Measurements from ENCODE around the gene PLEKHG4B. TPM values are rescaled to one million over a fixed set of nuclear protein-coding genes. Genes with fewer than 3 reads are reported as not detected.
"Not testable (repeated sequence)": the region's sequence is repeated elsewhere in the genome, so short reads cannot be mapped to it uniquely, and the experiment has no call there.

The PLEKHG4B gene
- total RNA-seq, 1 donor from 2014 or later, result 3.3 TPM

GRCh38 chr5:156411-157072 is 64.6 kb downstream of the PLEKHG4B start:
- DNase-seq, result no peak

GRCh38 chr5:157126-157715 is 65.3 kb downstream of the PLEKHG4B start:
- DNase-seq, result no peak

DNA sequence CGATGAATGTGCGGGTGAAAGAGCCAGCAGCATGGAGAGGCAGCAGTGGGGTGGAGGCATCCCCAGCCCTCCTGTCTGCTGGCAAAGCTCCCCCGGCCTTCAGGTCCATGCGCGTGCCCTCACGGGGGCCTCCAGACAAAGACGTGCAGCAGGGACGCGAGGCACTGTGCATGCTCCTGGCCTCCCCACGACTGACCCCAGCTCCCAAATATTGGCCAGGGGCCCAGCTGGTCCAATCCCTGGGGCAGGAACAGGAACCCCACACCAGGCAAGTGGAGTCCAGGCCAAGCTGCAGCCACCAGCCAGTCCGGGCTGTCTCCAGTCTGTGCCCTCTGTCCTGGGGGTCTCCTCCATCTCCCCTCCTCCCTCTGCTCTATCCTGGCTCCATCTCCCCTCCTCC is 65.8 kb downstream of the PLEKHG4B start:
- no peak for DNase-seq

DNA sequence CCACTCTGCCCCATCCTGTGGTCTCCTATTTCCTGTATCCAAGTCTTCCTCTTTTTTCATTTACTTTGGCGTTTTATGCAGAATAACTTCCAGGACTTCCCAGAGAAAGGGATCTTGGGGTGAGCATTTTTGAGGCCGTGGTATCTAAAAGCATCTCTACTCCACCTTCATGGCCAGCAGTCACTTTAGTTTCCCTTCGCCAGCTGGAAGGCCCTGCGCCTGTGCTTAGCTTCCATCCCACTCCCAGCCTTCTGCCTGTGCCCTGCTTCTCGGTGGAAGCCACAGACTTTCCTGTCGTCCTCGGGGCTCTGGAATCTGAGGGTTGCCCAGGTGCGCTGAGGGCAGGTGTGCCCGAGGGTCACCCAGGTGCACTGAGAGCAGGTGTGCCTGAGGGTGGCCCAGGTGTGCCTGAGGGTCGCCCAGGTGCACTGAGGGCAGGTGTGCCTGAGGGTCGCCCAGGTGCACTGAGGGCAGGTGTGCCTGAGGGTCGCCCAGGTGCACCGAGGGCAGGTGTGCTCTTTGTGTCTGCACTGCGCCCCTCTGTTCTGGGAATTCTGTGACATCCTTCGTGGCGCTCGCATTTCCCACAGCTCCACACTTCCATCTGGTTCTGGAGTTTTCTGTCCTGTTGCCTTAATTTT is 67.0 kb downstream of the PLEKHG4B start:
- DNase-seq, result no peak

DNA sequence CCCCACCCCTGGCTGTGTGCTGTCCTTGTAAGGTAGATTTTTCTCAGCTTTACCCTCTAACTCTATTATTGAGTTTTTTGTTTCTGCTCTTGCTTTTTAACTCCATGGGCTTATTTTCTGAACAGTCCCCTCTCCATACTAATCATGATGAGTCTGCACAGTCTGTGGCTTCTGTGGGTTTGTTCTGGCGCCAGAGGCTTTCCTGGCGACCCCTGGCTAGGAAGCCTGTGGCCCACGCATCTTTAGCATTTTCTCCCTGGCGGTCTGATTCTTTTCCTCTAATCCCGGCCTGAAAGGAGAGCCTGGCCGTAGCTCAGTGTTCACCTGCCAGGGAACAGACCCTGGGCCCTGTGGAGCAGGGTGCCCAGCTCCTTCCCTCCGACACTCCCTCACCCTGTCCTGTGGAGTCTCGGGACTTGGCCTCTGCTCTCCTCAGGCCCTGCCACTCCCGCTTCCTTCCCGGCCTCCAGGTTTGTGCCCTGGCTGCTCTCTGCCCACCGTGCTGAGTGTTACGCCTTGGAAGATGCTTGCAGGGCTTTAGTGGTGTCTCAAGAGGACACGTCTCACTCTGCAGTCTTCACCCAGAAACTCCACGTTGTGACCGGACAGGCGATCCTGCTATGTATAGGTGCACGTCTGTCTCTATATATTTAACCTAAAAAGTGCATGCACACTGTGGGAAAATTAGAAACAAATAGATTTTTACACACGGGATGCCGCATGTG is 67.6 kb downstream of the PLEKHG4B start:
- DNase-seq, result no peak

- peak; percentile 19 for DNase-seq
Observed at GRCh38 chr5:160173-160510, 68.2 kb downstream of the PLEKHG4B start.

DNA sequence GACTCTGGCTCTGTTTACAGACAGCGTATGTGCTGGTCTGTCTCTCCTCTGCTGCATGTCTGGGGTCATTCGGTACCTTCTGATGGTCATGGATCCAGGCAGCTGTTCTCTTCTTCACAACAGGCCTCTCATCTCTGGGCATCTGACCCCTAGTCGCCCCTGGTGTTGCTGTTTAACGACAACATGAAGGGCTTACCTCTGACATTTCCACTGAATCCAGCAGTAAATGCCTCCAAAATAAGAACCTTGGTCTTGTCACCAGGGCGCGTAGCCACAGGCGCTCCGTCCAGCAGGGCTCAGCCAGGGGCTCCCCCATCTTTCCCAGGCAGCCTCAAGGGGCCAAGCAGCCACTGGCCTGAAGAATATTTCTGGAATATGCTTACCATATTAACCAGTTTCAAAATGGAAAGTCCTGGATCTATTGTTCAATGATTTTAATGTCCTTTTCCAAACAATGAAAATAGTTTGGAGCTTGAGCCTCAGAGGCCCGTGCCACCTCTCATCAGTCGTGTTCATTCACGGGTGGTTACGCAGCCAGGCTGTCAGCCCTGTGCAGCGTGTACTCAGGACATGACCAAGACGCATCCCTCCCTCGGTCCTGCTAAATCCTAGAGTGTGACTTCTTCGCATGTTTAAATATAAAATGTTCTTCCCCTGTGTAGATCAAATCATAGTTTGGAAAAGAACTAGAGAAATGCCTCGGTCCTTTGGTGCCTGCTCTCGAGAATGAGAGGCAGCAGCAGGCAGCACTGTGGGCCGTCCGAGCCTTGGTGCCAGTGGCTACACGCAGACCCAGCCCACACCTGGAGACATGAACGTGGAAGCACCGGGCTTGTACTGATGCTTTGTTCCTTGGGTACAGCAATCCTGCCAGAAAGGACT is 69.2 kb downstream of the PLEKHG4B start:
- peak; percentile 15 for DNase-seq

DNA sequence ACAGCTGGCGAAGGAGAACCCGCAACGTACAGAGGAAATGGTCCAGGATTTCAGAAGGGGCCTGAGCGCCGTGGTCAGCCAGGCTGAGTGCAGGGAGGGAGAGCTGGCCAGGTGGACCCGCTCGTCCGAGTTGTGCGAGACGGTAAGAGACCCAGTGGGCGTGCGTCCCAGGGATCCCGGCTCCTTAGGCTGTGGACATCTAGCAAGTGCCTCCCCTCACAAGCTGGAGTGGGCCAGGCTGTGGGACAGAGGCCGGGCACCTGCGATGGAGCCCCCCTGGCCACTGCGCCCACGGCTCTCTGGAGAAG is 69.8 kb downstream of the PLEKHG4B start:
- no peak for DNase-seq

- DNase-seq, result no peak
Observed at GRCh38 chr5:162190-162564, 70.2 kb downstream of the PLEKHG4B start.

DNA sequence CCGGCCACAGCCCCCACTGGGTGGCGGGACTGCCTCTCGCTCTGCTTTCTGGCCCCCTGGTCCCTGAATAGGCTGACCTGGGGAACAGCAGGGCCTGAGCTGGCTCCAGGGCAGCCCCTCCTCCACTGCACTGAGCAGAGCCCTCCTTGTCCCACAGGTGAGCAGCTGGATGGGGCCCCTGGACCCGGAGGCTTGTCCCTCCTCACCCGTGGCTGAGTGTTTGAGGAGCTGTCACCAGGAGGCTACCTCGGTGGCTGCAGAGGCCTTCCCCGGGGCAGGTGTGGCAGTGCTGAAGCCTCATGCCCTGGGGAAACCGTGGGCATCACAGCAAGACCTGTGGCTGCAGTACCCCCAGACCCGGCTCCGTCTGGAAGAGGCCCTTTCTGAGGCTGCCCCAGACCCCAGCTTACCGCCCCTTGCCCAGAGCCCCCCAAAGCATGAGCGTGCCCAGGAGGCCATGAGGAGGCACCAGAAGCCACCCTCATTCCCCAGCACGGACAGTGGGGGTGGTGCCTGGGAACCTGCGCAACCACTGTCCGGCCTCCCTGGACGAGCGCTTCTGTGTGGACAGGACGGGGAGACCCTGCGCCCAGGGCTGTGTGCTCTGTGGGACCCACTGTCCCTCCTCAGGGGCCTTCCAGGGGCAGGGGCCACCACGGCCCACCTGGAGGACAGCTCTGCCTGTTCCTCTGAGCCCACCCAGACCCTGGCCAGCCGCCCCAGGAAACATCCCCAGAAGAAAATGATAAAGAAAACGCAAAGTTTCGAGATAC is 70.8 kb downstream of the PLEKHG4B start:
- DNase-seq, result no peak

GRCh38 chr5:163338-163620 is 71.3 kb downstream of the PLEKHG4B start:
- DNase-seq, result no peak

DNA sequence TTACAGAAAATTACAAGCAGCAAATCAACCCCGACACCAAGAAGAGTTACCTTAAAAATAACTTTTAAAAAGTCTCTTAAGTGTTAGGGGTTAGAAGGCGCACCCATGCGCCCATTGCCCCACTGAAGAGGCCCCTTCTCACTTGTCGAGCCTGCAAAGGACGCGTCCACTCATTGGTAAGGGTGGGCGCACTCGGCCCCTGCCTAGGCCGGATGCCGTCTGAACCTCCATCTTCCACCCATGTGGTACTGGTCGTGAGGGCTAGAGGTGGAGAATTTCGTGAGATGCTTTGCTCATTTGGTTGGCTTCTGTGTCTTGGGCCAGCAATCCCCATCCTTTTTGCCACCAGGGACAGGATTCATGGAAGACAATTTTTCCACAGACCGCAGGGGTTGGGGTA is 71.9 kb downstream of the PLEKHG4B start:
- no peak for DNase-seq

- no peak for DNase-seq
Observed at GRCh38 chr5:164244-164643, 72.3 kb downstream of the PLEKHG4B start.

GRCh38 chr5:164783-165182 is 72.8 kb downstream of the PLEKHG4B start:
- not testable (repeated sequence) for DNase-seq

- DNase-seq, result no peak
Observed at GRCh38 chr5:166441-167372, 74.7 kb downstream of the PLEKHG4B start.

GRCh38 chr5:167511-167910 is 75.5 kb downstream of the PLEKHG4B start:
- DNase-seq, result no peak

DNA sequence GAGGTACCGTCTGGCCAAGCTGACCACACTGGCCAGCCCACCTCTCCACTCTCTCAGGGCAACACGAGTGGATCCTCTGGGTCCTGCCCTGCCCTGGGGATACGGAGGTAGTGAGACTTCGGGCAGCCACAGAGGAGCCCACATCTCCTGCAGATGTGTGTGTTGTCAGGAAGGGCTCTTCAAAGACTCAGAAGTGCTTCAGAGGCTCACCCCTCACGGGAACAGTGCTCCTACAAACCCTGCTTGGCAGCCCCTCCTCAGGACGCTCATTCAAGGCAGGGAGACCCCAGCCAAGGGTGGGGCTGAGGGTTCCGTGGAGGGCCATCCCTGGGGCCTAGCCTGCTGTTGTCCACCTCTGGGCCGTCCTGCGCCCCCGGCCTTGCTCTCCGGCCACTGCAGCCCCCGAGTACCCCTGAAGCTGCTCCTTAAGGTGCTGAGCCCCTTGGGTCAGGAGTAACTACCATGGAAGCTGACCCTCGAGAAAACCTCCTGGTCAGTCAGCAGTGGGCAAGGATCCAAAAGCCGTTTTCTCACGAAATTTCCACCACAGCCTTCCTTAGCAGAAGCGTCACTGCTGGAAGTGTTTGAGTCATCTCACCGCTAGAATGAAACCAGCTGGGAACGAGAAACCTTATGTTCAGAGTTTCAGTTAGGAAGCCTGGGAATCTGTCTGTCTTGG is 76.2 kb downstream of the PLEKHG4B start:
- peak; percentile 55 for DNase-seq

DNA sequence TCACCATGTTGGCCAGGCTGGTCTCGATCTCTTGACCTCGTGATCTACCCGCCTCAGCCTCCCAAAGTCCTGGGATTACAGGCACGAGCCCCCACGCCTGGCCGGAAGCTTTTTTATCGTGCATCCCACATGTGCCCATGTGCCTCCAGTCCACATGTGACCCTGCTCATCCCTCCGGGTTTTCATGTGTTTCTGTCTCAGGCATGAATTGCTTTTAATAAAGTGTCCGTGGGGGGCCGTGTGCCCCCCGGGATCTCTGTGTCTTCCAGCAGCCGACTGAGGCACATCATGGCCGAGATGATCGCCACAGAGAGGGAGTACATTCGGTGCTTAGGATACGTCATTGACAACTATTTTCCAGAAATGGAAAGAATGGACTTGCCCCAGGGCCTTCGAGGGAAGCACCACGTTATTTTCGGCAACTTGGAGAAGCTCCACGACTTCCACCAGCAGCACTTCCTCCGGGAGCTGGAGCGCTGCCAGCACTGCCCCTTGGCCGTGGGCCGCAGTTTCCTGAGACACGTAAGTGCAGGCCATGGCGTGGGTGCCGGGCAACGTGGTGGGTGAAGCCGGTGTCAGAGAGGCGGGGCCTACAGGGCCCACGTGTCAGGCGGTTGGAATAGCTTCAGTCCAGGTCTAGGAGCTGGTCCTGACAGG is 77.2 kb downstream of the PLEKHG4B start:
- no peak for DNase-seq

- no peak for DNase-seq
Observed at GRCh38 chr5:169728-170094, 77.7 kb downstream of the PLEKHG4B start.

All from tongue (tissue), 2 donors.